Ramos (cell line): Measurements from ENCODE around the gene MEI1.

ENCODE experiments used
- in situ Hi-C: fragments of 300-500 bp; cut with MboI; formaldehyde crosslinking; loops from one replicate; pipeline ENCODE4 v1.14.3; 2022; ENCODE audit warnings: low sequenced_read_pairs; ENCODE audit not compliant: unreplicated experiment

MEI1 gene

GRCh38 chr22:41816871-41817270 is 117.6 kb downstream of the MEI1 start:
- in situ Hi-C loops: loop anchor here (25.0 kb wide), 1 partner anchor 270 kb away; the partner anchor contains the start of genes NDUFA6 and SMDT1

GRCh38 chr22:41818011-41818410 is 118.7 kb downstream of the MEI1 start:
- in situ Hi-C loops: loop anchor here (25.0 kb wide), 1 partner anchor 269 kb away; the partner anchor contains the start of genes NDUFA6 and SMDT1

- in situ Hi-C loops: loop anchor here (25.0 kb wide), 1 partner anchor 269 kb away; the partner anchor contains the start of genes NDUFA6 and SMDT1
These were observed 119.3 kb downstream of the MEI1 start for GRCh38 chr22:41818596-41818995.

GRCh38 chr22:41819257-41819656 is 120.0 kb downstream of the MEI1 start:
- in situ Hi-C loops: loop anchor here (25.0 kb wide), 1 partner anchor 268 kb away; the partner anchor contains the start of genes NDUFA6 and SMDT1

GRCh38 chr22:41820447-41820846 is 121.1 kb downstream of the MEI1 start:
- in situ Hi-C loops: loop anchor here (5.0 to 25.0 kb wide), 2 partner anchors 127 to 267 kb away; partner anchors contain the start of genes CENPM, NDUFA6 and SMDT1

GRCh38 chr22:41821471-41822316 is 122.4 kb downstream of the MEI1 start:
- in situ Hi-C loops: loop anchor here (5.0 to 25.0 kb wide), 2 partner anchors 126 to 266 kb away; partner anchors contain the start of genes CENPM, NDUFA6 and SMDT1

- in situ Hi-C loops: loop anchor here (5.0 to 25.0 kb wide), 2 partner anchors 125 to 265 kb away; partner anchors contain the start of genes CENPM, NDUFA6 and SMDT1
These were observed 123.2 kb downstream of the MEI1 start for GRCh38 chr22:41822317-41823057.

- in situ Hi-C loops: loop anchor here (5.0 to 25.0 kb wide), 2 partner anchors 124 to 264 kb away; partner anchors contain the start of genes CENPM, NDUFA6 and SMDT1
These were observed 124.5 kb downstream of the MEI1 start for GRCh38 chr22:41823797-41824196.

- in situ Hi-C loops: no loop called here
These were observed 126.1 kb downstream of the MEI1 start for GRCh38 chr22:41825376-41825775.

GRCh38 chr22:41826021-41826420 is 126.7 kb downstream of the MEI1 start:
- in situ Hi-C loops: no loop called here

- in situ Hi-C loops: no loop called here
These were observed 127.4 kb downstream of the MEI1 start for GRCh38 chr22:41826430-41827383.

GRCh38 chr22:41827671-41828070 is 128.4 kb downstream of the MEI1 start:
- in situ Hi-C loops: no loop called here

GRCh38 chr22:41828516-41828915 is 129.2 kb downstream of the MEI1 start:
- in situ Hi-C loops: no loop called here

- in situ Hi-C loops: no loop called here
These were observed 130.9 kb downstream of the MEI1 start for GRCh38 chr22:41830174-41830573.

GRCh38 chr22:41831383-41831782 is 132.1 kb downstream of the MEI1 start:
- in situ Hi-C loops: no loop called here

- in situ Hi-C loops: no loop called here
These were observed 132.7 kb downstream of the MEI1 start for GRCh38 chr22:41831828-41832552.

GRCh38 chr22:41832553-41833368 is 133.5 kb downstream of the MEI1 start, which contains the start of gene SREBF2:
SREBF2 (plus strand) TSS chr22:41833105; CDS start chr22:41833271, 166 bp downstream.
- in situ Hi-C loops: no loop called here
